ENCODE results near the gene ACSF3.

The ACSF3 gene

GRCh38 chr16:89142474-89143195 is 49.0 kb downstream of the ACSF3 start:
- DNase-seq (ENCODE audit: low read depth in 1 of 2, low spot score in 1 of 2) = no peak

DNA sequence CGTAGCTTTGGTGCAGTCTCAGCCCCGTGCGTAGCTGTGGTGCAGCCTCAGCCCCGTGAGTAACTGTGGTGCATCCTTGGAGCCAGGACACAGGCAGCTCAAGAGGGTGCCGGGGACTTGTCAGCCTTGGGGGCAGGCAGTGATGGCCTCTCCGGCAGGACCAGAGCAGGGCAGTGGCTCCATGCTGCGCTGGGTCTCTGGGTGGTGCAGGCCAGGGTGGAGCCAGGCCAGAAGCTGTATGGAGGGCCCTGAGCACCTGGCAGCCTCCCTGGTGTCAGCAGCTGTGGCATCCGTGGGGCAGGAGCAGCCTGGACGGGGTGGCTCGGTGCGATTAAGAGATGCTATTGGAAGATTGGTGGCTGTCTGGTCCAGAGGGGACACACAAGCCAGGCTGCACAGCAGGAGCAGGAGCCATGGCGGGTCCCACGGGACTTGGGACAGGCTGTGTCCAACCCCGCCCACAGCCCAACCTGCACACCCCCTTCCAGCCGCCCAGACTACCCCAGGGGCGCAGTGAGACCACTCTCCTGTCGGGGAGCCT is 49.6 kb downstream of the ACSF3 start:
- no peak for DNase-seq (ENCODE audit: low read depth in 1 of 2, low spot score in 1 of 2)

GRCh38 chr16:89143911-89144675 is 50.4 kb downstream of the ACSF3 start:
- DNase-seq (ENCODE audit: low read depth in 1 of 2, low spot score in 1 of 2) = no peak

- no peak for DNase-seq (ENCODE audit: low read depth in 1 of 2, low spot score in 1 of 2)
Measured at GRCh38 chr16:89144681-89145080, 51.0 kb downstream of the ACSF3 start.

DNA sequence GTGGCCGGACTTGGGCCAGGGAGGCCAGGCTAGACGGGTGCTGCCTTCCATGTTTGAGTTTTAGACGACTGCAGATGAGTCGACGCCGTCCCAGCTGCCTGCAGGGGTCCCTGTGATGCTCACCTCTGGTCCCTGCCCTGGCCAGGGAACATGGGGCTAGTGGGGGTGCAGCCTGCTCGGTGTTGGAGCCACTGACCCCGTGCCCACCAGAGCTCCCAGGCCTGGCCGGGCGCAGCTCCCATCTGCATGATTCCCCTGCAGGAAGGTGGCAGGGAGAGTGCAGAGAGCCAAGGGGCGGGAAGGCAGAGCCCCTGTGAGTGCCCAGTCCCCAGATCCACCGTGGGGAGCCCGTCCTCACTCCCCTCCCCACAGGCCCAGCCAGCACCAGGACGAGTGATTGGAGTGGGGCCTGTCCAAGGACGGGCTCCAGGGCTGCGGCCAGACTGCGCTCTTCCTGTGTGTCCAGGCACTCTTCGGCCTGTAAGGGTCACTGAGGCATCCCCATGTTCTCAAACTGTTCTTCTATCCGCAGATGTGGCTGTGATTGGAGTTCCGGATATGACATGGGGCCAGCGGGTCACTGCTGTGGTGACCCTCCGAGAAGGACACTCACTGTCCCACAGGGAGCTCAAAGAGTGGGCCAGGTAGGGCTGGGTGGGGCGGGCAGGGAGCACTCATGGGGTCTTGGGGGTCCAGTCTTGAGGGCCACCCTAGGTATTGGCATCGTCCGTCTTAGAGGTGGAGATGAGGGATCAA is 51.9 kb downstream of the ACSF3 start:
- no peak for DNase-seq (ENCODE audit: low read depth in 1 of 2, low spot score in 1 of 2)

DNA sequence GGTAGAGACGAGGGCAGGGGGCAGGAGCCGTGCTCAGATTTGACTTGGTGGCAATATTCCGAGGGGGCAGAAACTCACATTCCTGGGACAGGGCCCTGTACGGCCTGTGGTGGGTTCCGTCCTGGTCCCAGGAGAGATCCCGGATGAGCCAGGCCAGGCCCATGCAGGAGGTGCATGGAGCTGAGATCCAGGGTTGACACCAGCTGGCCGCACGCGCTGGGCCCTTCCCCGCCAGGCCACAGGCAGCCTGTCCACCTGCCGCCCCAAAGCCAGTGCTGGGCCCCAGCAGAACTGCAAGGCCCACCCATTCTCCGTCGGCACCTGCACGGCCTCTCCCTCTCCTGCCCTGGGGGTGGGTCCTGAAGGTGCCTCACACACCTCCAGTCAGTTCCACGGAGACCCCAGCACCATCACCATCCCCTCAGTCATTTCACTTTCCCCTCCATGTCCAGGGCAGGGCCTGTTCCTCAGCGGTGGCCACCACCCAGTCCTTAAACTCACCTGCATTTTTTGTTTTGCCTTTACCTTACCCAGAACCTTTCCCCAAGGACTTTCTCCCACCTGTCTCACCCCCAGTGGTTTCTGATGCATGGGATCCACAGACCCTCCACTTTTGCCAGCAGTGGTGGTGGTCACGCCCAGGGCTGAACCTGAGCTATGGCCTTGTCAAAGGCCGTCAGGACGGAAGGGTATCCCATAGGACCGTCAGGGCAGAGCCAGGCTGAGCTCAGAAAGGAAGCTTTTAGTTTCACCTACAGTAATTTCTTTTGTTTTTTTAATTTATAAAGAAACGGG is 52.8 kb downstream of the ACSF3 start:
- DNase-seq (ENCODE audit: low read depth in 1 of 2, low spot score in 1 of 2) = no peak

DNA sequence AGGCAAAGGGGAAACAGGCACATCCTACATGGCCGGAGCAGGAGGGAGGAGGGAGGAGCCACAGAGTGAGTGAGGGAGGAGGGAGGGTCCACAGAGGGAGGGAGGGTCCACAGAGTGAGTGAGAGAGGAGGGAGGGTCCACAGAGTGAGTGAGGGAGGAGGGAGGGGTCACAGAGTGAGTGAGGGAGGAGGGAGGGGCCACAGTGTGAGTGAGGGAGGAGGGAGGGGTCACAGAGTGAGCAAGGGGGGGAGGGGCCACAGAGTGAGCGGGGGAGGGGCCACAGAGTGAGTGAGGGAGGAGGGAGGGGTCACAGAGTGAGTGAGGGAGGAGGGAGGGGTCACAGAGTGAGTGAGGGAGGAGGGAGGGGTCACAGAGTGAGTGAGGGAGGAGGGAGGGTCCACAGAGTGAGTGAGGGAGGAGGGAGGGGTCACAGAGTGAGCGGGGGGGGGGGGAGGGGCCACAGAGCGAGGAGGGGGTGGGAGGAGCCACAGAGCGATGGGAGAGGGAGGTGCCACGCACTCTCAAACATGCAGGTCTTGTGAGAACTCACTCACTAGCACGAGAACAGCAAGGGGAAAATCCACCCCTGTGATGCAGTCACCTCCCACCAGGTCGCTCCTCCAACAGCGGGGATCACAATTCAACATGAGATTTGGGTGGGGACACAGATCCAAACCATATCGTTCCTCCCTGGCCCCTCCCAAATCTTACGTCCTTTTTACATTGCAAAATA is 53.6 kb downstream of the ACSF3 start:
- no peak for DNase-seq (ENCODE audit: low read depth in 1 of 2, low spot score in 1 of 2)

DNA sequence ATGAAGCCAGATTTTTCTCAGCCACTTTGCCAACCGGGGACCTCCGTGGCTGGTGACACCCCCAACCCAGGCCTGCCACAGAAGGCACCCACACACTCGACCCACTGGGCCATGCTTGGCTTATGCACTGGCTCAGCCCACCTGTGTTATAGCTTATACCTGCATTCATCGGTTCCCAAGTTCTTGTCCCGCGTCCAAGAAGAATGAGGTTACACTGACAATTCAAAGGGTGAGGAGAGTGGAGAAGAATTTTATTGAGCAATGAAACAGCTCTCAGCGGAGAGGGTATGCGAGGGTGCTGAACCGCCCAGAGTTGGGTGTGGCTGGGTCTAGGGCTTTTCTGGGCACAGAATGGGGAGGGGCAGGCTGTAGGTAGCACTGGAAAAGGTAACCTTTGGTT is 55.7 kb downstream of the ACSF3 start:
- no peak for DNase-seq (ENCODE audit: low read depth in 1 of 2, low spot score in 1 of 2)

DNA sequence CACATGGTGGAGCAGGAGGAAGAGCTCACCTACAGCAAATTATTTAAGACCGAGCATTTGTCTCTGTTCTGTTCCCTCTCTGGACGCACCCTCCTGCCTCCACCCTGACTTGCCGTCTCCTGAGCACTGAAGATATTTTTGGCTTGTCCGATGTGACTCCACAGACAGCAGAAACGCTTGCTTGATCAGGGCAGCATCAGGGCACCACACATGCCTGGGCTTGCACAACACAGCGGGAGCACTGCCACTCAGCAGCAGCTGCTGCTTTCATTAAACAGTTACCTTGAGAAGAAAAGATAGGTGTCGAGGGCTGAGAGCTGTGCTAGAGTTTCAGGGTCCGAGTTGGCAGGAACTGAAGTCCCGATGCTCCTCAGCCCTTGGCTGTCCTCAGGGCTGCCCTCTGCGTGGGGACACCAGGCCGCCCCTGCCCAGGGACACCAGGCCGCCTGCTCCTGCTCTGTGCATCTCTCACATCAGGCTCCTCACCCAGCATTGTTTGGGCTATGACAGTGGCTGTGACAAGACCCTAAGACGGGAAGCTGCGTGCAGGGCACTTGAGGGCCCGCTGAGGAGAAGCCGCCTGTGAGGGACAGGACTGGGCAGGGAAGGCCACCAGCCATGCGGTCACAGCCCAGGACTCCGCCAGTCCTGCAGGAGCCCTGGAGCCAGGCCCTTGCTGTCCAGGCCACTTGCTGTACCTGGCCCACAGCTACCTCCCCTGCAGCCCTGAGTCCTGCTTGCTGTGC is 56.6 kb downstream of the ACSF3 start:
- no peak for DNase-seq (ENCODE audit: low read depth in 1 of 2, low spot score in 1 of 2)

DNA sequence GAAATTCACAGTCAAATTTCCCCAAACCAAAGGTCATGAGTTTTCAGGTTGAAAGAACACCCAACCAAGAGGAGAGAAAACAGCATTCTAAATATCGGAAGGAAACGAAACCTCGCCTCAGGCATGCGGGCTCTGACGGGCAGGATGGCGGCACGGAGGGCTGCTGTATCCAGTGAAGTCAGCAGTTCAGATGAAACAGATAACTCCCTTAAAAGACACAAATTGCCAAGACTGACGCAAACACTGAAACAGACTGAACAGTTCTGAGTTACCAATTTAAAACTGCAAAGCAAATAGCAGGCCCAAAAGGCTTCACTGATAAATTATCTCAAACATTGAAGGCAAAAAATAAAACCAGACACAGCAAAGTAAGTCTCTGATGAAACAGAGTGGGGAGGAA is 57.3 kb downstream of the ACSF3 start:
- DNase-seq (ENCODE audit: low read depth in 1 of 2, low spot score in 1 of 2) = no peak

- no peak for DNase-seq (ENCODE audit: low read depth in 1 of 2, low spot score in 1 of 2)
Measured at GRCh38 chr16:89152831-89153700, 59.4 kb downstream of the ACSF3 start.

DNA sequence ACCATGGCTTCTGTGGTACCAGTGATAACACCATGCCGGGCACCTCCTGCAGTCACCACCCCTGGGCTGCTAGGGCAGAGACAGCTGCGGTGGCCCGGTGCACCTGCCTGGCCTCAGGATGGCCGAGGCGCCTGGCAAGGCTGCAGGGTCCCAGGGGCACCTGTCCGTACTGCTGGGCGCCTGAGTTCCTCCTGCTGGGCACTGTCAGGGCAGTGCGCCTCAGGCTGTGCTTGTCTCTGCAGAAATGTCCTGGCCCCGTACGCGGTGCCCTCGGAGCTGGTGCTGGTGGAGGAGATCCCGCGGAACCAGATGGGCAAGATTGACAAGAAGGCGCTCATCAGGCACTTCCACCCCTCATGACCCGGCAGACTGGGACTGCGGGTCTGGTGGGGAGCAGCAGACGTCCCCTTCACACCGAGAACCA is 60.2 kb downstream of the ACSF3 start:
- DNase-seq (ENCODE audit: low read depth in 1 of 2, low spot score in 1 of 2) = no peak

DNA sequence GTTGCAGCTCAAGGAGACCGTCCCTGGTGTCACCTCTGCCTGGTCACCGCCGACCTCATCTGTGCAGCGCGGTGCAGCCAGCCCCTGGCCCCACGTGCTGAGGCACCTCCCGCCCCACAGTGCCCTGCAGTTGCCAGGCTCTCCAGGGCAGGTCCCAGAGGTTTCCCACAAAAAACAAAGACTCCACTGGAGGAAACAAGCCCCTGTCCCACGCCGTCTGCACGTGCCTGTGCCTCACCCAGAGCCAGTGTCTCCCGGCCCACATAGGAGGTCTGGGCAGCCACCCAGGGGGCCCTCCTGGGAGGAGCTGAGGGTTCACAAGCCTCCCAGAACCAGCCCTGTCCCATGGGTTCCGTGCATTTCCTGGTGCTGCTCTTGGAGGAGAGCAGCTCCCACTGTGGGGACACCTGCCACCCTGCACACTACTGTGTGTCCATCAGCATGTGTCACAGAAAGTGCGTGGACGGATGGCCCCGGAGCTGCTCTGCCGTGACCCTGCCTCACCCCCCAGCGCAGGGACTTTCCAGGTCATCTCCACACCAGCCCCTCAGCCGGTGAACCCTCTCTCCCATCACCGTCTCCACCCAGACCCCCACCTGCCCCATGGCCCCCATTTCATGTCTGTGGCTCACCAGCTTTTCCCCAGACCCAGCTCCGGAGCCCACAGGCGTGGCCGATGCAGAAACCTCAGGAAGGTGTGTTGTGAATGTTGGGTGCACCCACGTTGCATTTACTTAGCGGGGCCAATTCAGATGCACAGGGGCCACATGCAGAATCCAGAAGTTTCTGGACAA is 60.9 kb downstream of the ACSF3 start:
- DNase-seq (ENCODE audit: low read depth in 1 of 2, low spot score in 1 of 2) = no peak

DNA sequence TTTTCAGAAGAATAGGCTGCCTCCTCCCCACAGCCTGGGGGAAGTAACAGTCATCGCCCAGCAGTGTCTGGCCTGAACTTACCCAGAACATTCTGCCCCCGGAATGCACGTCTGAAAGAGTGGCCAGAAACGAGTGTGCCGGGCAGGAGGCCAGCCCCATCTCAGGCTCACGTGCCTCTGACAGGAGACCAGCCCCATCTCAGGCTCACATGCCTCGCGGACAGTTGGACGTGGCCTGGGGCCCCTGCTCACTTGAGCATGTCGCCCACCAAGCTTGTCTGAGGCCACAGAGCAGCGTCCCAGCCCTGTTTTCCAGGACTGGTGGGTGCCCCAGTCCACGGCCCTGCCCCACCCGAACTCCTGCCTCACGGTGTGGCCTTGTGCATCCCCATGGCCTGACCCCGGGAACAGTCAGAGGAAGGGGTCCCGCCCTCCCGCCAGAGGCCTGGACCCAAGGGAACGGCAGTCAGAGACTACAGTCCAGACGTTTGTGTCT is 61.6 kb downstream of the ACSF3 start:
- no peak for DNase-seq (ENCODE audit: low read depth in 1 of 2, low spot score in 1 of 2)

GRCh38 chr16:89155851-89156739 is 62.4 kb downstream of the ACSF3 start:
- DNase-seq (ENCODE audit: low read depth in 1 of 2, low spot score in 1 of 2) = no peak

All from activated T-helper 1 cell treated with anti-CD3 and anti-CD28 coated beads, Interleukin-2, amount 50 U/mL, for 16 hours (primary cell).